Hepatocyte (in vitro differentiated cells): ENCODE measurements around the gene SEC22C. TPM values are rescaled to one million over a fixed set of nuclear protein-coding genes. Genes with fewer than 3 reads are reported as not detected.

ENCODE experiments used
- DNase-seq: peaks from one replicate; pipeline ENCODE4 v3.0.0-alpha.2; 2016; ENCODE audit warnings: low spot score
- H2AFZ ChIP-seq: fragments of 200-600 bp; sonication (generic); 2 replicates; pipeline ENCODE4 v1.6.0; 2016; ENCODE audit warnings: antibody characterized with exemption, mild to moderate bottlenecking
- H3K27ac ChIP-seq: fragments of 200-600 bp; sonication (generic); 2 replicates; pipeline ENCODE4 v1.5.1; 2016; ENCODE audit warnings: mild to moderate bottlenecking
- H3K27me3 ChIP-seq: fragments of 200-600 bp; sonication (generic); 2 replicates; pipeline ENCODE4 v1.6.1; 2016
- H3K36me3 ChIP-seq: fragments of 200-600 bp; sonication (generic); replicated peaks from 2 replicates; pipeline ENCODE4 v1.5.1; 2016; ENCODE audit warnings: low read depth; ENCODE audit not compliant: insufficient read depth
- H3K4me1 ChIP-seq: fragments of 200-600 bp; sonication (generic); 2 replicates; pipeline ENCODE4 v1.5.1; 2016; ENCODE audit warnings: mild to moderate bottlenecking, moderate library complexity; ENCODE audit not compliant: insufficient read depth
- H3K4me2 ChIP-seq: fragments of 200-600 bp; sonication (generic); 2 replicates; pipeline ENCODE4 v1.6.0; 2016
- H3K4me3 ChIP-seq: fragments of 200-600 bp; sonication (generic); 2 replicates; pipeline ENCODE4 v1.5.1; 2016; ENCODE audit warnings: mild to moderate bottlenecking
- H3K79me2 ChIP-seq: fragments of 200-600 bp; sonication (generic); 2 replicates; pipeline ENCODE4 v1.6.0; 2017; ENCODE audit warnings: mild to moderate bottlenecking
- H3K9me2 ChIP-seq: fragments of 200-600 bp; sonication (generic); replicated peaks from 2 replicates; pipeline ENCODE4 v1.6.0; 2017; ENCODE audit warnings: mild to moderate bottlenecking; ENCODE audit not compliant: insufficient read depth
- H3K9me3 ChIP-seq: fragments of 200-600 bp; sonication (generic); 2 replicates; pipeline ENCODE4 v1.5.1; 2016; ENCODE audit warnings: low read depth, mild to moderate bottlenecking
- H4K20me1 ChIP-seq: fragments of 200-600 bp; sonication (generic); 2 replicates; pipeline ENCODE4 v1.6.0; 2016; ENCODE audit warnings: mild to moderate bottlenecking; ENCODE audit not compliant: insufficient read depth, poor library complexity, severe bottlenecking
- EZH2 ChIP-seq: fragments of 200-600 bp; sonication (generic); IDR thresholded peaks from 2 replicates; pipeline ENCODE4 v1.6.1; 2016; ENCODE audit warnings: antibody characterized with exemption, mild to moderate bottlenecking, borderline replicate concordance
- EZH2phosphoT487 ChIP-seq: fragments of 200-600 bp; sonication (generic); IDR thresholded peaks from one replicate; pipeline ENCODE4 v1.6.1; 2018; ENCODE audit warnings: antibody characterized with exemption, mild to moderate bottlenecking, low read depth, moderate library complexity; ENCODE audit not compliant: unreplicated experiment, severe bottlenecking
- WGBS: methylation state at CpG from one replicate; pipeline ENCODE4 v1.1.6; 2016; ENCODE audit warnings: low lambda C conversion rate; ENCODE audit errors: missing lambda C conversion rate; 5-methylcytosine and 5-hydroxymethylcytosine counted together
- polyA plus RNA-seq: library from polyadenylated mRNA; unstranded; fragments of >200 nt; fragmentation: Nextera tagmentation; extraction: Ambion mirVana; gene quantifications from 2 replicates; pipeline ENCODE4 v1.2.1, GENCODE V29; 2016
- total RNA-seq: library from RNA; depleted of rRNA; stranded (reverse); fragments of >200 nt; gene quantifications from 2 replicates; pipeline ENCODE4 v1.2.3, GENCODE V29; 2014
- TF ChIP-seq, protein P1 (sequence below): fragments of 200-600 bp; sonication (generic); IDR thresholded peaks from 2 replicates; pipeline ENCODE4 v1.5.1; 2016; ENCODE audit warnings: antibody characterized with exemption, mild to moderate bottlenecking; ENCODE audit not compliant: poor library complexity

Gene SEC22C
- total and polyA plus RNA-seq, 2 experiments from 2014 or later: 31.4 to 53.9 TPM

DNA sequence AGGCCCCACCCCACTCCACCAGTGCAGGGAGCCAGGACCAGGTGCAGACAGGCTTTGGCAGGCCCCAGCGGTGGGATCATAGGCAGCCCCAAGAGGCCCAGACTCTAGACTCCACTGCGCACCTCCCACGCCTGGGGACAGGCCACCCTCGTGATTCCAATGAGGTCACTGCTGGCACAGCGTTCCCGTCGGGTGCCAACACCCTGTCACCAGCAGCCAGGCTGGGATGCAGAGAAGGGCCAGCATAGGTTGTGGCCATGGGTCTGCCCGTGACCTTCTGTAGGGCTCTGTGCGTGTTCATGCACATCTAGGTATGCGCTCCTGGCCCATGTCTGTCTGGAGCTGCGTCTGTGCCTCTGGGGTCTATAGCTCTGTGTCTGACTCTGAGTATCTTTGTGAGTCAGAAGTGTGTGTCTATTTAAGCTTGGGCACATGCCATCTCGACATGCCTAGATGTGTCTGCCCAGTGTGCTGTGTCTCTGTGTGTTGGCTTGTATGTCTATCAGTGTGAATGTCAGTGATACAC lies 66.3 kb downstream of the SEC22C start:
- no peak overlapping the region for H3K27ac ChIP-seq
- H4K20me1 ChIP-seq: no peaks in the 10 kb centered on the region
- H3K27me3 ChIP-seq: no peaks in the 10 kb centered on the region
- no peaks in the 10 kb centered on the region for H3K36me3 ChIP-seq
- WGBS: 93% methylated on average over 11 of the region's 12 CpGs
- H2AFZ ChIP-seq: no peak overlapping the region
- no peak for DNase-seq
- TF ChIP-seq, protein P1, sequence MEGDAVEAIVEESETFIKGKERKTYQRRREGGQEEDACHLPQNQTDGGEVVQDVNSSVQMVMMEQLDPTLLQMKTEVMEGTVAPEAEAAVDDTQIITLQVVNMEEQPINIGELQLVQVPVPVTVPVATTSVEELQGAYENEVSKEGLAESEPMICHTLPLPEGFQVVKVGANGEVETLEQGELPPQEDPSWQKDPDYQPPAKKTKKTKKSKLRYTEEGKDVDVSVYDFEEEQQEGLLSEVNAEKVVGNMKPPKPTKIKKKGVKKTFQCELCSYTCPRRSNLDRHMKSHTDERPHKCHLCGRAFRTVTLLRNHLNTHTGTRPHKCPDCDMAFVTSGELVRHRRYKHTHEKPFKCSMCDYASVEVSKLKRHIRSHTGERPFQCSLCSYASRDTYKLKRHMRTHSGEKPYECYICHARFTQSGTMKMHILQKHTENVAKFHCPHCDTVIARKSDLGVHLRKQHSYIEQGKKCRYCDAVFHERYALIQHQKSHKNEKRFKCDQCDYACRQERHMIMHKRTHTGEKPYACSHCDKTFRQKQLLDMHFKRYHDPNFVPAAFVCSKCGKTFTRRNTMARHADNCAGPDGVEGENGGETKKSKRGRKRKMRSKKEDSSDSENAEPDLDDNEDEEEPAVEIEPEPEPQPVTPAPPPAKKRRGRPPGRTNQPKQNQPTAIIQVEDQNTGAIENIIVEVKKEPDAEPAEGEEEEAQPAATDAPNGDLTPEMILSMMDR: no peak
- no peak for TF ChIP-seq EZH2
- TF ChIP-seq EZH2phosphoT487: no peak
- no peaks in the 10 kb centered on the region for H3K9me2 ChIP-seq
- H3K4me1 ChIP-seq: peaks cover 16% of the 10 kb centered on the region
- H3K4me3 ChIP-seq: no peak overlapping the region
- H3K4me2 ChIP-seq: no peak overlapping the region
- no peaks in the 10 kb centered on the region for H3K79me2 ChIP-seq
- no peaks in the 10 kb centered on the region for H3K9me3 ChIP-seq

DNA sequence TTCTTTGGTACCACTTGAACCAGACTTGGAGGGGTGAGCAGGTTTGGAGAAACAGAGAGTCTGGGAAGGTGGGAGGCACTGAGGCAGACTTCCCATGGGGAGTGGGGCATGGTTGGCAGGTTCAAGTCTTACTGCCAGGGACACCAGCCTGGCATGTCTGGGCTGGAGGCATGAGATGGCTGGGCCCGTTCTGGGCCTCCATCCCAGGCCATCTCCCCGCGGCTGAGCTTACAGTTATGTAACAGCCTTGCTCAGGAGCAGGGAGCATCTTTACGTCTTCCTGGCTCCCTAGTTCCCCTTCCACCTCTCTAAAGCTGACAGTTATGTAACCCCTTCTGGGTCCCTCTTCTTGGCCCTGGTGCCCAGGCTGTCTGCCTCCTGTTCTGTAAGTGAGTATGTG lies 66.9 kb downstream of the SEC22C start:
- H3K36me3 ChIP-seq: no peaks in the 10 kb centered on the region
- no peak overlapping the region for H2AFZ ChIP-seq
- no peaks in the 10 kb centered on the region for H3K27me3 ChIP-seq
- no peak overlapping the region for H3K27ac ChIP-seq
- peaks cover 16% of the 10 kb centered on the region for H3K4me1 ChIP-seq
- no peaks in the 10 kb centered on the region for H3K79me2 ChIP-seq
- no peak for TF ChIP-seq EZH2
- TF ChIP-seq, protein P1: no peak
- TF ChIP-seq EZH2phosphoT487: no peak
- no peaks in the 10 kb centered on the region for H3K9me3 ChIP-seq
- DNase-seq: no peak
- no peaks in the 10 kb centered on the region for H4K20me1 ChIP-seq
- no peak overlapping the region for H3K4me3 ChIP-seq
- WGBS: 91% methylated on average over 4 of the region's 4 CpGs
- H3K9me2 ChIP-seq: no peaks in the 10 kb centered on the region
- no peak overlapping the region for H3K4me2 ChIP-seq

DNA sequence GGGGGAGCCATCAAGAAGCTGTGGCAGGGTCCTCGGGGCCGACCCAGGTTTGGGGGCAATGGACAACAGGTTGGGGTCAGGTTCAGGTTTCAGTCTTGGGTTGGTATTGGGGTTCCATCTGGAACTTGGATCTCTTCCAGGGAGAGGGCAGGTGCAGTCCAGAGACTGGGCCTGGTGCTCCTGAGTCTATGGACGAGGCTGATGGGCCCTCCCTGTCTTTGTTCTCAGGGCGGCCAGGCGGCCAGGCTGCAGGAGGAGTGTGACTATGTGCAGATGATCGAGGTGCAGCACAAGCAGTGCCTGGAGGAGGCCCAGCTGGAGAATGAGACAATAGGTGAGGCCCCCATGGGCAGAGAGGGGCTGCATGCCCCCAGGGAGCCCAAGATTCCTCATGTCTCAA lies 68.2 kb downstream of the SEC22C start:
- no peaks in the 10 kb centered on the region for H3K9me3 ChIP-seq
- no peaks in the 10 kb centered on the region for H3K27me3 ChIP-seq
- H4K20me1 ChIP-seq: no peaks in the 10 kb centered on the region
- no peak overlapping the region for H3K27ac ChIP-seq
- TF ChIP-seq, protein P1: no peak
- TF ChIP-seq EZH2 (no peak), EZH2phosphoT487 (no peak)
- no peak for DNase-seq
- H3K36me3 ChIP-seq: no peaks in the 10 kb centered on the region
- no peaks in the 10 kb centered on the region for H3K9me2 ChIP-seq
- 87% methylated on average over 6 of the region's 6 CpGs for WGBS
- H3K4me1 ChIP-seq: peaks cover 18% of the 10 kb centered on the region
- no peak overlapping the region for H3K4me3 ChIP-seq
- H2AFZ ChIP-seq: no peak overlapping the region
- H3K79me2 ChIP-seq: no peaks in the 10 kb centered on the region
- H3K4me2 ChIP-seq: no peak overlapping the region

DNA sequence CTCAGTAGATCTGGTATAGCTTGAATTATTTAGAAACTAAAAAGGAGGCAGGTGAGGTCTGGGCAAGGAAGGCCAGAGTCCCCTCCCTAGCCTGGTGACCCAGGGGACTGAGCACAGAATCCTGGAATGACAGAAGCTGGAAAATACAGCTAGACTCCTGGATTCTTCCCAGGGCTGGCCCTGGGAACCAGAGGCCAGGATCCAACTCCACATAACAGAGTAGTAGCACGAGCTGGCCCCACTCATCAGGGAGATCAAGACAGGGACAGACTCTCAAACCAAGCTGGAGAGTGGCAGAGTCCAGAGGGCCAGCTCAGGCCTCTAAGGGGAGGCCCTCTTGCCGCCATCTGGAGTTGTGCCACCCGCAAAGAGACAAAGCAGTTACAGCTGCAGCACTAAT lies 68.6 kb downstream of the SEC22C start:
- H2AFZ ChIP-seq: no peak overlapping the region
- peaks cover 22% of the 10 kb centered on the region for H3K4me1 ChIP-seq
- H3K36me3 ChIP-seq: no peaks in the 10 kb centered on the region
- no peaks in the 10 kb centered on the region for H3K27me3 ChIP-seq
- no peaks in the 10 kb centered on the region for H3K9me3 ChIP-seq
- H3K4me2 ChIP-seq: no peak overlapping the region
- DNase-seq: no peak
- H3K4me3 ChIP-seq: no peak overlapping the region
- H4K20me1 ChIP-seq: no peaks in the 10 kb centered on the region
- peaks cover 3% of the 10 kb centered on the region for H3K79me2 ChIP-seq
- no peak overlapping the region for H3K27ac ChIP-seq
- TF ChIP-seq EZH2 (no peak), EZH2phosphoT487 (no peak)
- TF ChIP-seq, protein P1: no peak
- WGBS: 93% methylated on average over 3 of the region's 3 CpGs
- no peaks in the 10 kb centered on the region for H3K9me2 ChIP-seq
